NB4 (cell line): Measurements from ENCODE around the gene MAST4.

Experiments
- DNase-seq: peaks from one replicate; pipeline ENCODE4 v3.0.0; 2010; ENCODE audit warnings: low read depth
- H3K4me3 ChIP-seq: one replicate; pipeline ENCODE4 v1.5.1; 2011; ENCODE audit warnings: mild to moderate bottlenecking, low read depth, low read length, moderate library complexity
- CTCF ChIP-seq: IDR thresholded peaks from one replicate; pipeline ENCODE4 v1.5.1; 2012; ENCODE audit warnings: low read depth, low read length
- MAX ChIP-seq: IDR thresholded peaks from 2 replicates; pipeline ENCODE4 v1.6.1; 2011; ENCODE audit warnings: low read depth, low read length
- MYC ChIP-seq: IDR thresholded peaks from 2 replicates; pipeline ENCODE4 v1.6.1; 2011; ENCODE audit warnings: low read depth, low read length
- POLR2A ChIP-seq: IDR thresholded peaks from 2 replicates; pipeline ENCODE4 v1.6.1; 2011; ENCODE audit warnings: mild to moderate bottlenecking; ENCODE audit not compliant: insufficient read length; ENCODE audit errors: extremely low read depth

MAST4 gene

GRCh38 chr5:66565878-66566277, 30.3 kb upstream of the MAST4 start:
- TF ChIP-seq POLR2A, result no peak
- no peak for TF ChIP-seq MYC
- no peak for TF ChIP-seq CTCF
- TF ChIP-seq MAX, result no peak
- no peak overlapping the region for H3K4me3 ChIP-seq
- peak; percentile 4 for DNase-seq

DNA sequence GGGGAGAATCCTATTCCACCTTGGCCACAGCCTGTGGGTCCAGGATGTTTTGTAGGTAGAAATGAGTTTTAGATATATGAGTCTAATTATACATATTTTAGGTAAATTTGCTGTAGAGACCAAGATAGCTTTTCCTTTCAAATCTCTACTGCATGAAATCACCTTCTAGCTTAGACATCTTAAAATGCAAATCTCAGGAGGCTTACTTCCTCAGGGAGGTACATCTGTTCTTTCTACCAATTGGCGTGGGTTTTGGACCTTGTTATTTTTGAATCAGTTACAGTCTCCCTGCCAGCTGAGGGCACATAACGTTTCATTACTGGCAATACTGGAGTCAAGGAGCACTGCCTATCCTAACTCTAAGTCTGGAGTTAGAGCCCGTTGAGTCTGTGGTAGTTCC, 28.7 kb upstream of the MAST4 start:
- DNase-seq, result no peak
- TF ChIP-seq POLR2A, result no peak
- TF ChIP-seq MYC, result no peak
- no peak for TF ChIP-seq MAX
- TF ChIP-seq CTCF, result no peak
- H3K4me3 ChIP-seq, result no peak overlapping the region

DNA sequence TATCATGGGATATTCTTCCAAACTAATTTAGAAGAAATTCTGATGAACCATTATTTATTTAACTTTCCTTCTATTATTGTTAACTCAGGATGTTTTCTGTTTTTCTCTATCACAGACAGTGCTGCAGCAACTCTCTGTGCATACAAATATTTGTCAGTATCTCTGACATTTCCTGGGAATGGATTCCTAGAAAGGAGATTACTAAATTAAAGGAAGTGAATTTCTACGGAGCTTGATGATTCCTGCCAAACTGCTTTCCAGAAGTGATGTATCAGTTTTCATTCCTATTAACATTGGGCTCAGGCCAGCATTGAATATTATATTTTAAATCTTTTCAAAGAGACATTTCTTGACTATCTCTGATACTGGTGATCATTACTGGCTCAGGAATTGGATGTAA, 26.0 kb upstream of the MAST4 start:
- no peak overlapping the region for H3K4me3 ChIP-seq
- no peak for DNase-seq
- TF ChIP-seq CTCF, result no peak

DNA sequence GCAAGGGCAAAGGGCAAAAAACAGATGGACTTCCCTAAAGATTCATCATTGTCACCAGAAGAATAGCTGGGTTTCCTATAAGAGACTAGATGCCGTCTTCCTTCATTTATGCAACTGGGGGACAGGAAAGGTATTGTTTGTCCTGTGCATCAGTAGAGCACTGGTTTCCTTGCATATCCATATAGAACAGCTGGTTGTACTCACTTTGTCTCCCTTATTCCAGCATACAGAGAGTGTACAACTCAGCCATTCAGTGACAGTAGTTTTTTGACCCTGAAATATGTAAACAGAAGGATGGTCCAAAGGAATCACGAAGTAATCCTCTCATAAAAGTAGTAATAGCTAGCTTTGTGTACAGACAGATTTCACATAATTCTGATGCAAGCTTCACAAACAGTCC, 22.5 kb upstream of the MAST4 start:
- no peak overlapping the region for H3K4me3 ChIP-seq
- TF ChIP-seq MAX, result no peak
- TF ChIP-seq MYC, result no peak
- TF ChIP-seq POLR2A, result no peak
- no peak for TF ChIP-seq CTCF
- no peak for DNase-seq

GRCh38 chr5:66582499-66583165, 13.6 kb upstream of the MAST4 start:
- DNase-seq, result no peak
- no peak for TF ChIP-seq POLR2A
- no peak for TF ChIP-seq CTCF
- no peak for TF ChIP-seq MAX
- no peak for TF ChIP-seq MYC

DNA sequence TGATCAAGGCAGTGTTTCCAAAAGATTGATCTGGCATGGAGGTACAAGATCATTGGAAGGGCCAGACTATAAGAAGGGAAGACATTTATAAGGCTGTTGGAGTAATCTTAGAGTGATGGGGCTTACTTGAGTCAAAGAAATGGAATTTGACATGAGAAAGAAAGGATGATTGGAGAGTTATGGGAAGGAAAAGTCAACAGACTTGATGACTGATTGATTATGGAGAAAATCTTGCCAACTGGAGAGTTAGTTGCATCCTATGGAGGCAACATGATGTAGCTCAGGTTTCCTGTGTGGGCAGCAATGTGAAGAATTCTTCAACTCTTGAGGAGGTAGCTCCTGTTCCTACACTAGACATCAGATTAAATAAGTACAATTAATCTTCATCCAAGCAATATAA, 10.9 kb upstream of the MAST4 start:
- no peak for DNase-seq
- no peak overlapping the region for H3K4me3 ChIP-seq
- TF ChIP-seq MAX, result no peak
- TF ChIP-seq CTCF, result no peak
- TF ChIP-seq POLR2A, result no peak
- no peak for TF ChIP-seq MYC

More at GRCh38 chr5:66582499-66583165, 13.6 kb upstream of the MAST4 start:
- no peak overlapping the region for H3K4me3 ChIP-seq
